ENCODE results near the gene ZBTB8A.
A peak's percentile ranks its signal among the peaks of the same experiment; 100 is the strongest.

ZBTB8A gene

DNA sequence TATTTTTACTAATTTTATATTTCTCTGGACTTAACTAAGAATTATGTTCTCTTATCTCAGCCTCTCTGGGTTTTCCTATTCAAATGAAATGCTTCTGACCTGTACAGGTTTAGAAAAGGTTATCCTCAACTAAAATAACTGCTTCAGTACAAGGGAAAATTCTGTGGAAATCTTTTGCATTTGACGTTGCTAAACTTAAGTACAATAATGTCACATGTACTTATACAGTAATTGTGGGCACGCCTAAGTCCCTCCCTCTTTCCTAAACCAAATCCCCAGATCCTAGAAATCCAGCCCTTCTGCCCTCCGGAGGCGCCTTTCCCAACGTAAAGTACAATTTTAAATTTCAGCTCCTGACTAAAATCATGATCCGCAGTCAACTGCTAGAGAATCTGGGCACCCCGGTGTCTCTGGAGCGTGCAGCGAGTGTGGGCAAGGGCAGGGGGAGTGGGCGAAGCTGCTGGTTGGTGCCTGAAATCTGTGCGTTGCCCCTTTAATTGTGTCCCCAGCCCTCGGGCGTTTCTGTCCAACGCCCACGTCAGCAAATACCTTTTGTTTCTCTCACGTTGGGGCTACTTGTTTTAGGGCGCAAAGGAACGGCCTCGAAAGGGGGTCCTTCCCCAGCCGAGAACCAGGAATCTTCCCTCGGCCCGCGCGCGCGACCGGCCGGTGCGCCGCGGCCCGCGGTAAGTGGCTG, at the start of gene ZBTB8A:
ZBTB8A (plus strand) TSS at position 541 of the 697 bp plus-strand sequence. CDS start 53,505 bp downstream, outside the sequence.
- peak within 1 kb of the TSS; percentile 66 to 91 for H3K27ac ChIP-seq
- H3K4me3 ChIP-seq, result peak within 1 kb of the TSS; percentile 81
- peak; percentile 75 for DNase-seq (ENCODE audit: low spot score)
- TF ChIP-seq, protein P1, sequence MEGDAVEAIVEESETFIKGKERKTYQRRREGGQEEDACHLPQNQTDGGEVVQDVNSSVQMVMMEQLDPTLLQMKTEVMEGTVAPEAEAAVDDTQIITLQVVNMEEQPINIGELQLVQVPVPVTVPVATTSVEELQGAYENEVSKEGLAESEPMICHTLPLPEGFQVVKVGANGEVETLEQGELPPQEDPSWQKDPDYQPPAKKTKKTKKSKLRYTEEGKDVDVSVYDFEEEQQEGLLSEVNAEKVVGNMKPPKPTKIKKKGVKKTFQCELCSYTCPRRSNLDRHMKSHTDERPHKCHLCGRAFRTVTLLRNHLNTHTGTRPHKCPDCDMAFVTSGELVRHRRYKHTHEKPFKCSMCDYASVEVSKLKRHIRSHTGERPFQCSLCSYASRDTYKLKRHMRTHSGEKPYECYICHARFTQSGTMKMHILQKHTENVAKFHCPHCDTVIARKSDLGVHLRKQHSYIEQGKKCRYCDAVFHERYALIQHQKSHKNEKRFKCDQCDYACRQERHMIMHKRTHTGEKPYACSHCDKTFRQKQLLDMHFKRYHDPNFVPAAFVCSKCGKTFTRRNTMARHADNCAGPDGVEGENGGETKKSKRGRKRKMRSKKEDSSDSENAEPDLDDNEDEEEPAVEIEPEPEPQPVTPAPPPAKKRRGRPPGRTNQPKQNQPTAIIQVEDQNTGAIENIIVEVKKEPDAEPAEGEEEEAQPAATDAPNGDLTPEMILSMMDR (IDR thresholded peaks at IDR 0.05), result no peak

DNA sequence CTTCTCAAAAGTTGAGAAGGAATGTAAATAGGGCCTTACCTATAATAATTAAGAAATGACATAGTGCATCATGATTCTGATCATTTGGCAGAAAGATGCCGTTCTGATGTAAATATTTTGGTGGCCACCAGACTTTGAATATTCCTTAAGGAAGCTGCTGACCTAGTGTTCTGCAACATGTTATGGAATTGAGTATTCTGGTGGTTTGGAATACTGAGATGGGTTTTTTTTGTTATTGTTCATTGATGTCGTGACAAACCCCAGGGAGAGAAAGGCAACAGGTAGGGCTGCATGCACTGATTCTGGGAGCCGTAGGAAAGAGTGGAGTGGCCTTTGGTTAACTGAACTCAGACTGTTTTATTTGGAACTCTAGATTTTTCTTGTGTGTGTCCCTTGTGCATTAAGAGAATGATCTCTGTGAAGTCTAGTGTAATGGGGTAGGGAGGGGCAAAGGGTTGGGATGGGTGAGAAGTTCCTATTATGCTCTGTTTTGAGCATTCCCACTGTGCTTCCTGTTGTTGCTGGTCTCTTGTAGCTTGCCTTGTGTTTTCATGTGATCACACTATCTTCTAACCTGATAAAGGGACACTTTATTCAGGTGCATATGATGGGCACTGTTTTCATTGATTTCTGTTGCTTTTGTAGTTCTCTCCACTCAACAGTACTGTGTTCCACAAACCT, 49.3 kb upstream of the ZBTB8A start:
- TF ChIP-seq, protein P1 (IDR thresholded peaks at IDR 0.05), result no peak

DNA sequence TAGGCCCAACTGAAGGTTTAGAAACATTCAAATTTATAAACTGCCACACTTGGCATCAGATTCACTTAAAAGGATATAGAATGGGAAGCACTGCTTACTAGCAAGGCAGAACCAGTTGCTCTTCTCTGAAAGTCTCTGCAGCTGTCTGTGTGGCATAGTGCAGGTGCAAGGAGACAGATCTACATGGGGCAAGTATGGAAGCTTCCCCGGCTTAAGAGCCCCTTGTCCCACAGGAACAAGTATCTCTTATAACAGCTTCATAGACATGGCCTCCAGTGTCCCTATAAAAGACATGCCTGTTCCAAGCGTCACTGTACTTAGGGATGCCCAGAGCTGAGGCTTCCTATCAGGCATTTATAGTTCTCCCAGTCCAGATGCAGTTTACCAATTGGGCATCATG, 47.8 kb upstream of the ZBTB8A start:
- H3K4me3 ChIP-seq, result no peak overlapping the region
- H3K27ac ChIP-seq, result no peak overlapping the region
- DNase-seq (ENCODE audit: low spot score), result no peak
- TF ChIP-seq, protein P1 (IDR thresholded peaks at IDR 0.05), result no peak

More for the DNA sequence above, 49.3 kb upstream of the ZBTB8A start:
- no peak overlapping the region for H3K27ac ChIP-seq
- H3K4me3 ChIP-seq, result no peak overlapping the region
- DNase-seq (ENCODE audit: low spot score), result no peak

DNA sequence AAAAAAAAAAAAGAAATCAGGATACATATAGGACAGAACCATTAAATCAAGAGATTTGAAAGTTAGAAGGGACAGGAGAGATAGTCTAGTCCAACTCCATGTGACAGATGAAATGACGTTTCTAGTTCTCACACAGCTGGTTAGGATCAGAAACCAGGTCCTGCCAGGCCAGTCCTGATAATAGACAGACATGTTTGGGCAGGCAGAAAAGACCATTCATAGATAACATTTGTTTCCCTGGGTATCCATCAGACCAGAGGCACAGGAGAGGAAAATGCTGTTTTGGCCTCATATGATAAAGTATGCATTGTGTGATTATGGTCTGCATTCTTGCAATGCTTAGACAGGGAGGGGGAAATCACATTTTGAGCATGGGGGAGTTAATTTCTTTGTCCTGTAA, 45.0 kb upstream of the ZBTB8A start:
- DNase-seq (ENCODE audit: low spot score), result no peak
- TF ChIP-seq, protein P1 (IDR thresholded peaks at IDR 0.05), result no peak
- Histone ChIP-seq H3K27ac (no peak overlapping the region), H3K4me3 (no peak overlapping the region)

DNA sequence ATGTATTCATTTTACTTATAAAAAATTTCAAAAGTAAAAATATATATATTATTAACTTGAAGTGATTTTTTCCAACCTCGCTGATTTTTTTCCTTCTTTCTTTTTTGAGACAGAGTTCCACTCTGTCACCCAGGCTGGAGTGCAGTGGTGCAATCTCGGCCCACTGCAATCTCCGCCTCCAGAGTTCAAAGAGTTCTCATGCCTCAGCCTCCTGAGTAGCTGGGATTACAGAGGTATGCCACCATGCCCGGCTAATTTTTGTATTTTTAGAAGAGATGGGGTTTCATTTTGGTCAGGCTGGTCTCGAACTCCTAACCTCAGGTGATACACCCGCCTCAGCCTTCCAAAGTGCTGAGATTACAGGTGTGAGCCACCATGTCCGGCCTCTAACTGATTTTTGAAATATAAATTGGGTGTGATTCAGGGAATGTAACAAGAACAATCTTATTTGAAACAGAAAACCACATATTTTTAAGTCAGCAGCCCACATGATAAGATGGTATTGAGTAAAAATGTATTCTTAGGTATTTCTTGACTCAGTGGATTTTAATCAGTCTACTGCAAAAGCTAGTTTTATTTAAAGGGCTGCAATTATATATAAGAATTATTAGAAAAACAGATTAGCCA, 44.4 kb upstream of the ZBTB8A start:
- TF ChIP-seq, protein P1 (IDR thresholded peaks at IDR 0.05), result no peak
- no peak for DNase-seq (ENCODE audit: low spot score)
- no peak overlapping the region for H3K4me3 ChIP-seq
- no peak overlapping the region for H3K27ac ChIP-seq

DNA sequence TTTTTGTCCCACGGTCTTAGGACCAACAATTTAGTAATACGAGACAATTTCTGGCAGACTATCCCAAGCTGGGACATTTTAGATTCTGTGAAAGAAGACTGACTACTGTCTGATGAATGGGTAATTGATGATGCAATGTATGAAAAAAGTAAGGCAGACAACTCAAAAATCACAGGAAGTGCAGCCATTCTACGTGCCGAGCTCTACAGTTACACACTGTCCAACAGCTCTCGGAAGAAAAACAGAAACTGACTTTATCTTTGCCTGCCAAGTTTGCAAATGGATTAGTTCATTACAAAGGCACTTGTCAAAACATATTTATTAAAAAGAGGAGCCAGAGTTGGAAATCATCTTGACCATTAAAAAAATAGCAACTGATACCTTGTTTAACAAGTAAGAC, 43.1 kb upstream of the ZBTB8A start:
- Histone ChIP-seq H3K4me3 (peak overlapping the region; percentile 45), H3K27ac (peak overlapping the region in 1 of 2 donors; percentile 54)
- TF ChIP-seq, protein P1 (IDR thresholded peaks at IDR 0.05), result no peak
- no peak for DNase-seq (ENCODE audit: low spot score)

Data from coronary artery (tissue), 2 donors.